ENCODE measurements around the gene ATP5F1D. TPM values are rescaled to one million over a fixed set of nuclear protein-coding genes. Genes with fewer than 3 reads are reported as not detected.

The ATP5F1D gene
- total and polyA plus RNA-seq, 2 of the 8 experiments (the other 6 are each of a cell fraction or from before 2014, with no cell fraction given) = 174 to 249 TPM

DNA sequence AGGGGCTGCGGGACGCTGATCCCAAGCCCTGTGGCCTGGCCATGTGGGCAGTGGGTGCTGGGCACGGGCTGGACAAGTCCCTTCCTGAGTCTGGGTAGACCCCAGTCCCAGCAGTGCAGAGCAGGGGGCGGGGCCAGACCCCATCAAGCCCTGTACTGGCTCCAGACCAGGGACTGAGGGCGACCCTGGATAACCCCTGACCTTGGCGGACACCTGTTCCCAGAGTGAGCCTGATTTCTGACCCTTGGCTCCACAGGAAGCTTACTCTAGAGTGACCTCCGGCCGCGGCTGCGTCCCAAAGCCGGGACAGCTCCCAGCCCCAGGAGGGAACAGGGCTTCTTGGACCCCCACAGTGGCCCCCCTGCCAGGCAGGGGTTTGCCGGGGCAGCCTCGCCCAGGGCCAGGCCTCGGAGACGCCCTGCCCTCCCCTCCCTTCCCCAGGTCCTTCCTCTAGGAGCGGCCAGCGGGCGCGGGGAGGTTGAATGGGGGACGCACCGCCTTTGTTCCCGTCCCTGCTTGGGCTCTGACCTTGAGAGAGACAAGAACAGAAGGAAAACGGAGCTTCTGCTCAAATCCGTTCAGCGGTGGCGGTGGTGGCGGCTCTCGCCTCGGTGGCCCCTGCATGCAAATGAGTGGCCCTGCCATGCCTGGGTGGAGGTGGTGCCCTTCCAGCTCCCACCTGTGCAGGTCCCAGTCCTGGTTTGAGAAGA lies 41.8 kb downstream of the ATP5F1D start:
- no peak overlapping the region for H3K14ac ChIP-seq (ENCODE audit: insufficient read length)
- no peak overlapping the region; the same call in 1 of the 2 replicates for H2BK12ac ChIP-seq (ENCODE audit: low read depth, low read length)
- peaks cover 0 to 21% (median 12%) of the 10 kb centered on the region in 4 experiments; a peak in 5 of 7 replicates for H3K27me3 ChIP-seq (replicated peaks in 1 of 4; ENCODE audit: control insufficient read depth in 3 of 4, extremely low read depth in 1 of 4, insufficient read depth in 3 of 4, low read length in 3 of 4)
- no peak overlapping the region for H3K4ac ChIP-seq (replicated peaks; ENCODE audit: insufficient read length, low read depth, low read length)
- H2BK120ac ChIP-seq (replicated peaks; ENCODE audit: low read depth, low read length) = no peak overlapping the region
- H3K9me3 ChIP-seq (ENCODE audit: insufficient read depth in 2 of 2, low read depth in 1 of 2, low read length in 1 of 2) = no peaks in the 10 kb centered on the region
- H2BK5ac ChIP-seq (ENCODE audit: low read depth, low read length) = no peak overlapping the region
- H4K5ac ChIP-seq (ENCODE audit: insufficient read length, low read depth, low read length) = no peak overlapping the region
- H2AFZ ChIP-seq (ENCODE audit: low read length) = no peak overlapping the region
- no peak overlapping the region for H3K4me3 ChIP-seq (ENCODE audit: extremely low read depth in 1 of 4, insufficient read depth in 2 of 4, low read depth in 3 of 4, low read length in 4 of 4)
- no peak overlapping the region for H3K4me2 ChIP-seq (ENCODE audit: insufficient read depth in 1 of 2, low read depth in 2 of 2, low read length in 2 of 2)
- no peak overlapping the region for H3K9ac ChIP-seq (replicated peaks in 1 of 4; ENCODE audit: extremely low read depth in 1 of 4, low read depth in 3 of 4, low read length in 3 of 4)
- H2AK5ac ChIP-seq (ENCODE audit: low read depth, low read length) = no peak overlapping the region
- peaks cover 0 to 20% (median 9%) of the 10 kb centered on the region in 4 experiments; a peak in 5 of 7 replicates for H3K4me1 ChIP-seq (replicated peaks in 1 of 4; ENCODE audit: control insufficient read depth in 3 of 4, insufficient read depth in 4 of 4, low read length in 3 of 4)
- H2BK20ac ChIP-seq (ENCODE audit: low read length) = 0 out of 2 replicates have a peak overlapping the region, but pooled peaks have one; percentile 48
- H3K23ac ChIP-seq (ENCODE audit: insufficient read length) = no peak overlapping the region
- POLR2A ChIA-PET (ENCODE audit: partially characterized antibody) = interaction anchor here (0.6 to 3.7 kb wide), 14 partner anchors 8 to 184 kb away, joined by 3 to 35 read pairs (median 4); partner anchors contain the start of genes ATP5F1D, CIRBP and FAM174C
- peak overlapping the region; percentile 76 for H4K8ac ChIP-seq (ENCODE audit: extremely low read depth, insufficient read depth, low read length)
- peaks cover 0 to 10% of the 10 kb centered on the region in 2 experiments for H4K20me1 ChIP-seq (replicated peaks in 1 of 2; ENCODE audit: control insufficient read depth in 1 of 2, insufficient read depth in 2 of 2, low read length in 2 of 2)
- H3K36me3 ChIP-seq (ENCODE audit: control insufficient read depth in 2 of 4, insufficient read depth in 4 of 4, low read length in 3 of 4) = peaks cover 0 to 5% (median 0%) of the 10 kb centered on the region in 4 experiments; a peak in 1 of 8 replicates
- no peak overlapping the region for H3K18ac ChIP-seq (ENCODE audit: extremely low read depth, low read length)
- 88% methylated on average over 25 of the region's 29 CpGs; no CpG with 5 or more reads in 1 of the 2 experiments for WGBS, 2 experiments (ENCODE audit: extremely low coverage in 1 of 2, insufficient coverage in 1 of 2, insufficient read length in 1 of 2, insufficient replicate concordance in 2 of 2, low coverage in 1 of 2, low lambda C conversion rate in 2 of 2, missing lambda C conversion rate in 1 of 2)
- H3K23me2 ChIP-seq (ENCODE audit: low read depth, low read length) = peaks cover 3% of the 10 kb centered on the region; the same call in 1 of the 2 replicates
- CTCF ChIA-PET (ENCODE audit: partially characterized antibody) = interaction anchor here (1.0 to 2.3 kb wide), 10 partner anchors 28 to 188 kb away, joined by 3 to 7 read pairs (median 4); no protein-coding TSS in a partner anchor
- no peak for TF ChIP-seq BACH1 (IDR thresholded peaks at IDR 0.05; ENCODE audit: low read length)
- H2BK15ac ChIP-seq (ENCODE audit: low read length) = no peak overlapping the region
- no peak for DNase-seq (ENCODE audit: low read depth in 1 of 2, low spot score in 2 of 2)
- no peak overlapping the region for H4K91ac ChIP-seq (replicated peaks; ENCODE audit: insufficient read length, low read length)
- no peaks in the 10 kb centered on the region for H3K79me2 ChIP-seq (ENCODE audit: control insufficient read depth in 1 of 2, insufficient read depth in 2 of 2, low read length in 2 of 2)
- no peak overlapping the region for H3K27ac ChIP-seq (ENCODE audit: low read depth, low read length)
- FAIRE-seq = no peak
- no peaks in the 10 kb centered on the region for H3K79me1 ChIP-seq (ENCODE audit: low read depth, low read length)
- no peak overlapping the region for H3K56ac ChIP-seq (replicated peaks; ENCODE audit: insufficient read length, low read depth, low read length)

All from H1 (cell line).